ENCODE measurements around the gene URI1.
"Not testable (repeated sequence)": the region's sequence is repeated elsewhere in the genome, so short reads cannot be mapped to it uniquely, and the experiment has no call there.

Gene URI1

DNA sequence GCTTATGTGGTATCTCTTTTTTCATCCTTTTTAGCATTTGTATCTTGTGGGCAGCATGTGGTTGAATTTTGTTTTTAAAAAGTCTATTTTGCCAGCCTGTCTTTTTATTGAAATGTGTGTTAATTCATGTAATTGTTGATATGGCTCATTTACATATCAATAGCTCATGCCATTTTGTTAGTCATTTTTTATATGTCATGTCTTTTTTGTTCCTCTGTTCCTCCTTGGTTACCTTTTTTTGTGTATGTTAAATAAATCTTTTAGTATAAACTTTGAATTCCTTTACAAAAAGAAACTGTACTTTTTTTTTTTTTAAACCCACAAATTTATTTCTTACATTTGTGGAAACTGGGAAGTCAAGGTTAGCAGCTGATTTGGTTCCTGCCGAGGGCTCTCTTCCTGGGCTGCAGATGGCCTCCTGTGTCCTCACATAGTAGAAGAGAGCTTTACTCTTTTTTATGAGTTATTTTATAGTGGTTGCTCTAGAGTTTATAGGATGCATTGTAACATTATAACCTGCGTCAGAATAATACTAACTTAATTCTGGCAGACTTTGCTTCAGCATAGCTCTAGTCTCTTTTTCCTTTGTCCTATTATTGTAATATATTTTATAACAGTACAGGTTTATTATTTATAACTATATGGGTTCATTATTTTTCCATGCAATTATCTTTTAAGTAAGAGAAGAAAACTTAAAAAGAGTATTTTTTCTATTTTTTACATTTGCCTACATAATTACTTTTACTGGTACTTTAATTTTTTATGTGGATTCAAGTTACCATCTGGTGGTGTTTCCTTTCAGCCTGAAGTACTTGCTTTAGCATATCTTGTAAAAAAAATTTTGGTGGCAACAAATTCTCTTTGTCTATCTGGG lies 86.3 kb downstream of the URI1 start:
- no peak for DNase-seq

DNA sequence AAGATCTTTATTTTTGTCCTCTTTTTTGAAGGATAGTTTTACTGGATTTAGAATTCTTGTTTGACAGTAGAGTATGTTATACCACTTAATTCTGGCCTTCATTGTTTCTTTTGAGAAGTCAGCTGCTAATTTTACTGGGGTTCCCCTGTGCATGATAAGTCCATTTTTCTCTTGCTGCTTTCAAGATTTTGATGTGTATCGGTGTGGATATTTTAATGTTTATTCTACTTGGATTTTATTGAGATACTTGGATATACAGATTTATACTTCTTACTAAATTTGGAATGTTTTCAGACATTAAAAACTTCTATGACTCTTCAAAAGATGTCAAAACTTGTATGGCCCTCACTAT lies 86.9 kb downstream of the URI1 start:
- DNase-seq: no peak

DNA sequence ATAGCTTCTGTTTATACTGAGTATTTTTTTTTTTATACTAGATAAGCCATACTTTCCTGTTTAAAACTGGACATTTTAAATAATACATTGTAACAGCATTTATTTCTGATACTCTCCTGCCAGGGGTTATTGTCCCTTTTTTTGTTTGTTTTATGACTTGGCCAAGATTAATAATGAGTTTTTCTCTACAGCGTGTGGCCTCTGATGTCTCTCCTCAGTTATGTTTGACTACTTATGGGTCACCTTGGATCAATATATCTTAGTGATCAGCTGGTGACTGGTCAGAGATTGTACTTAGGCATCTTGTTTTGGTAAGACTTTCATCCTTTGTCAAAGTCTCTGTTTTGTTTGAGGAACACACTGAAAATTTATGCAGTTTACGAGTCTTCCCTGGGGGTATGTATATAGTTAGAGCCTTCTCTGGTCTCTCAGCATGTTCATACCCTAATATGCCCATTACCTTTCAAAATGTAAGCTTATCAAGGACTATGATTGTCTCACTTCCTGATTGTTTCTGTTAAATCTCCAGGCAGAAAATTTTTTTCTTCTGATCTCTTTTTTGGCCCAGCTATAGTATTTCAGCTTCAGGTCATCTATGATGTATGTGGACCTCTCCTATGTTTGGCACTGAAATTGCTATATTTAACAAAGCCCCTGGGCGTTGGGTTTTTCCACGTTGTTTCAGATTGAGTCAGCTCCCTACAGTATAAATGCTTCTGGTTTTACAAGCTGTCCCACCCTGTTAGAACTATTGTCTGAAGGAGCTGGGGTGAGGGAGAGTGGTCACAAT lies 87.9 kb downstream of the URI1 start:
- DNase-seq: no peak

DNA sequence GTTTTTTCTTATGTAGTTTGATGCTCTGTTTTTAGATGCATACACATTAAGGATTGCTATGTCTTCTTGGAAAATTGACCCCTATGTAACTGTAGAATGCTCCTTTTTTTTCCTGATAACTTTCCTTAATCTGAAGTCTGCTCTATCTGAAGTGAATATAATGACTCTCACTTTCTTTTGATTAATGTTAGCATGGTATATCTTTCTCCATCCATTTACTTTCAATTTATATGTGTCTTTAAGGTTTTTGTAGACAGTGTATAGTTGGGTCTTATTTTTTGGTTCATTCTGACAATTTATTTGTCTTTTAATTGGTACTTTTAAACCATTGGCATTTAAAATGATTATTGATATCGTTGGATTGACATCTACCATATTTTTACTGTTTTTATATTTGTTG lies 92.3 kb downstream of the URI1 start:
- no peak for DNase-seq

DNA sequence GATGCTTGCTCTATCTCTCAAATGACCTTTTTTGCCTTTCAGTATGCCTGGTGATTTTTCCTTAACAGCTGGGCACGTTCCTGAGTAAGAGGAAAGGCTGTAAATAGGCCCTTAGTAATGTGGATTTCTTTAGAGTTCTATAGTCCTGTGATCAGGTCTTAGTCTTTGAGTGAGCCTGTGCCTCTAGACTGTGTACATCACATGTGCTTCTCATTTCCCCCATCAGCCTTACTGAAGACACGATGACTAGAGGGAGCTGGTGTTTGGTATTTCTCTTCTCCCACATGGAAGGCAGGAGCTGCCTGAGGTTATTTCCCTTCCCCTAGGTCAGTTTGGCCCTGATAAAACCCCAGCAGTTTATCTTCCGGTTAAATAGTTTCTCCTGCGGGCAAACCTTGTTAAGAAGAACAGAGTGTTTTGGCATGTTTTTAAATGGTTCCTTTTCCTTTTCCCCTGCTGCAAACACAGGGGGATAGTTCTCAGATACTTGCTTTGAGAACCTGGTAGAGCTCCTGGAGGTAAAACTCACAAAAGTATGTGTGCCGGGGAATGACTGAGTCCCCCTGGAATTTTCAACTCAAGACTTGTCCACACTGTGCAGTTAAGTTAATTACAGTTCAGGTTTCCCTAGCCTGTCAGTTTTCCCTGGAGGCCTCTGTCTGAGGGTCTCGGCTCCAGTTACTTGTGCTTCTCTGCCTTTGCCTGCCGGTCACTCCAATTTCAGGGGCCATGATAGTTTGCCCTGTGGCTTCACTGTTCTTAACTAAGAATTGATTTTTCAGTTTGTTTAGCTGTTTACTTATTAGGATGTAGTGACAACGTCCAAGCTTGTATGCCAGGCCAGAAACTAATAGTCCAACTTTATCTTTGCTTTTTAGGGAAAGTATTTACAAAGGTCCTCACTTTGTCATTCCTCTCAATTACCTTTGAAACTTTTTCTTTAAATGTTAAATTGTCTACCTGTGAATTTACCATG lies 94.4 kb downstream of the URI1 start:
- no peak for DNase-seq

DNA sequence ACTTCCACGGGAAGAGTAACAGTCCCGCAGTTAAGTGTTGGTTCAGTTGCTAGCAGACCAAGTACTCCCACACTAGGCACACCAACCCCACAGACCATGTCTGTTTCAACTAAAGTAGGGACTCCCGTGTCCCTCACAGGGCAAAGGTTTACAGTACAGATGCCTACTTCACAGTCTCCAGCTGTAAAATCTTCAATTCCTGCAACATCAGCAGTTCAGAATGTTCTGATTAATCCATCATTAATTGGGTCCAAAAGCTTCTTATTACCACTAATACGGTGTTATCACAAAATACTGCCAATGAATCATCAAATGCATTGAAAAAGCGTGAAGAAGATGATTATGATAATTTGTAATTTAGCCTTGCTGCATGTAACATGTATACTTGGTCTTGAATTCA lies 95.8 kb downstream of the URI1 start:
- DNase-seq: no peak

DNA sequence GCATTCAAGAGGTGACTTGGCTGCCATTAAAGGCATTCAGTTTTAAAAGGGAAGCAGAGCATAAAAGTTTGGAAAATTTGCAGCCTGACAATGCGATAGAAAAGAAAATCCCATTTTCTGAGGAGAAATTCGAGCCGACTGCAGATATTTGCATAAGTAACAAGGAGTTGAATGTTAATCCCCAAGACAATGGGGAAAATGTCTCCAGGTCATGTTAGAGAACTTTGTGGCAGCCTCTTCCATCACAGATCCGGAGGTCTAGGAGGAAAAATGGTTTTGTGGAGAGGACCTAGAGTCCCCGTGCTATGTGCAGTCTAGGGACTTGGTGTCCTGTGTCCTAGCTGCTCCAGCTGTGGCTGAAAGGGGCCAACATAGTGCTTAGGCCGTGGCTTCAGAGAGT lies 99.9 kb downstream of the URI1 start:
- DNase-seq: not testable (repeated sequence)

DNA sequence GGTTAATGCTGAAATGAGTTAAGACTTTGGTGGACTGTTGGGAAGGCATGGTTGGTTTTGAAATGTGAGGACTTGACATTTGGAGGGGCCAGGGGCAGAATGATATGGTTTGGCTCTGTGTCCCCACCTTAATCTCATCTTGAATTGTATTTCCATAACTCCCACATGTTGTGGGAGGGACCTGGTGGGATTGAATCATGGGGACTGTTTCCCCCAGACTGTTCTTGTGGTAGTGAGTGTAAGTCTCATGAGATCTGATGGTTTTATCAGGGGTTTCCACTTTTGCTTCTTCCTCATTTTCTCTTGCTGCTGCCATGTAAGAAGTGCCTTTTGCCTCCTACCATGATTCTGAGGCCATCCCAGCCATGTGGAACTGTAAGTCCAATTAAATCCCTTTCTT lies 101.0 kb downstream of the URI1 start:
- not testable (repeated sequence) for DNase-seq

DNA sequence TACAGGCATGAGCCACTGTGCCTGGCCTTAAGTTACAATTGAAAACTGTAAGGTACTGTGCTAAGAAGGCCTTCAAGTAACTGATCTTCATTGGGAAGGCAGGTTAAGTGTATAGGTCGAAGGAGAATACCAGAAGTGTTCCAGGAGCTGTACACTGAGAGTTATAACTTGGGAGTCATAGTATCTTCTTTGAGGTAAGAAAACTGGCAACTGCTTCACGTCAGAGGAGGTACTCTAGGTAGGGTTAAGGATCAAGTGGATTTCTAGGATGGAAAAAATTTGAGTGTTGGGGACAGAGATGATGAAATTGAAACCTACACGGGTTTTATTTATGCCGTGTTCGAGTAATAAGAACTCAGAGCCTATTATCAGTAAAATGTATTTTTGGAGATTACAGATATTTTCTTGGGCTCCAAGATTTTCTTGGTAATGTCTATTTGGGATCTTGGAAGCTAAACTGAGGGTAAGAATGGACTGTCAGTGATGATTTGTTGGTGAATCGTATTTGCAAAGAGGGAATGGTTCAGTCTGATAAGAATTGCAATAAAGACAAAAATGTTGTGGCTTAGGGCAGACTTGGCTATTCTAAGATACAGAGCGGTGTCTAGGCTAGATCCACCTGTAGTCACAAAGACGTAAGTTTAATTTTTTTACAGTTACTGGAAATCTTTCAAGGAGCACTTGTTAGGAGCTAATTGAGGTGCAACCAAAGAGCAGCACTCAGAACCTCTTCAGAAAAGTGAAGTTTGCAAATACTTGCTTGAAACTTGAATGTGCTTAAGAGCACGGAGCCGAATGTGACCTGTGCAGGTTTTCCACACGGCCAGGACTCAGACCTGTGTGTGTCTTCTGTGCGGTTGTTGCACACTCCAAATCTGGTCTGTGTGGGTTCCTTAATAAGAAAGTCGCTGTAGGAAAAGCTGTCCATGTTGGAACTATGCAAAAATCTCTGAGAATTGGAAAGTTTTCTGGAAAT lies 102.5 kb downstream of the URI1 start:
- DNase-seq: no peak

DNA sequence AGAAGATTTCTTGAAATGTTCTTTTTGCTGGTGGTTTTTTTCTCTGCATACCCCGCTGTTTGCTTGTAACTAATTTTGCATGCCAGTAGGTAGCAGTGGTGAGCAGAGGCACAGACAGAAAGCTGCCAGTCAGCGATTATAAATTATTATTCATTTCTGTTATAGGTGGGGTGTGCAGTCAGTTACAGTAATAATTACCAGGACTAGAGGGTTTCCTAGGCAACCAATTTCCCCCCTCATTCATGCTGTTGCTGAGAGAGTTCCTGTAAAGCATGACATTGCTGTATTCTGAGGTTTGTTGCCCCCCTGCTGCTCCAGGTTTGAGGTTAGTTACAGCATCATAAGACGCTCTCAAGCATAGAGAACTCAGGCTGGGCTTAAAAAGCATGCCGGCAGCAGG lies 104.5 kb downstream of the URI1 start:
- DNase-seq: no peak

DNA sequence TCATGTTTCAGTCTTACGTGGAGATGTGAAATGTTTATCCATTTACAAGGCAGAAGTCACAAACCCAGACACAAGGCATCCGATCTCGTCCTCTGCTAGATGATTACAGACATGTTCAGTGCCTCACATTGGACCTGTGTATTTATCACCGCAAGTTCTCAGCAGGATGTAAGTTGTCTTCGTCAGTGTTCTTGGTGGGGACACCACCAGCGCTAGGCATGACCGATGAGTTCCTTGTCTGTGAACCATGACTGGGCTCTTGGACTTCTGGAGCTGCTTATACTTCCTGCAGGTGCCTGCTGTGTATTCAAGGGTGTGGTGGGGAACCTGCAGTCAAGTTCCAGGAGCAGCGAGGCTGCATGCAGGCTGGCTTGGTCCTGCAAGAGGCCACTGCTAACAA lies 105.4 kb downstream of the URI1 start:
- DNase-seq: no peak

DNA sequence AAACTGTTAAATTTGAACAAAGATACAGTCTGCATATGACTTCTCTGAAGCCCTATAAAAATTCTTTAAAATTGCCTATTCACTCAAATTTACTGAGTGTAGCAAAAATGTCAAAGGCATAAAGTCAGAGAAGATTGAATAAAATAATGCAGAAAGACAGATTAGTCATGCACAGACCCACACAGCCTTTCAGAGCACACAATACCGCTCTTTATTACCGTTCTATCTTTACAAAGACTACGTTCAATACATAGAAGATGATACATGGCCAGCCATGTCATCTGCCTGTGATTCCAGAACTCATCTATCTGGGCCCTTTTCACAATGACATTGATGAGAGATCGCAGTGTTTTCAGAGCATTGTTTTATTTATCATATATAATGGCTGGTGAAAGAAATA lies 107.2 kb downstream of the URI1 start:
- no peak for DNase-seq

DNA sequence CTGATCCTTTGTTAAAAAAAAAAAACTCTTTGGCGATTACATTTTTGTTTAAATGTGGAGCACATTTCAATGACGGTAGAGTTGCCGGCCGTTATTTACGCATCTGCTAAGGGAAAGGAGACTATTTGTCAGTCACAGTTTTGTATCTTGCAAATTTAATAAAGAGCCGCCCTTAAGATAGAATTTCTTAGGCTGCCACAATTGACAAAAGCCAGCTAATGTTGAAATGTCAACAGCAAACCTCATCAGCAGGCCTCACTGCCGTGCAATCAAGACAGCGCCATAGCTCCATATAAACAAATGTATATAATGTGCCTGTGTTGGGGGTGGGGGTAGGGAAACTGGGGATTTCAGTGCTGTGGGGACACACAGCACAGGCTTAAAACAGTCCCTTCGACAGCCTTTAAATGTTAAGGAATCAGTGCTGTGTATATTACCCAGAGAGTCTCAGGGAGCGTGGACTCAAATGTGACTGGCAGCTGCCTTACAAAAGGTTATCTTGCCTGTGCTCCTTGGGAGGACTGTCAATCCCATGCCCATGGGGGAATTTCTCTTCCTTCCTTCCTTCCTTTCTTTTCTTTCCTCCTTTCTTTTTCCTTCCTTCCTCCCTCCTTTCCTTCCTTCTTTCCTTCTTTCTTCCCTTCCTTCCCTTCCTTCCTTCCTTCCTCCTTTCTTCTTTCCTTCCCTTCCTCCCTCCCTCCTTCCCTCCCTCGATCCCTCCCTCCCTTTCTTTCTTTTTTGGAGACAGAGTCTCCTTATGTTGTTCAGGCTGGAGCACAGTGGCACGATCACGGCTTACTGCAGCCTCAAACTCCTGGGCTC lies 108.0 kb downstream of the URI1 start:
- DNase-seq: no peak

DNA sequence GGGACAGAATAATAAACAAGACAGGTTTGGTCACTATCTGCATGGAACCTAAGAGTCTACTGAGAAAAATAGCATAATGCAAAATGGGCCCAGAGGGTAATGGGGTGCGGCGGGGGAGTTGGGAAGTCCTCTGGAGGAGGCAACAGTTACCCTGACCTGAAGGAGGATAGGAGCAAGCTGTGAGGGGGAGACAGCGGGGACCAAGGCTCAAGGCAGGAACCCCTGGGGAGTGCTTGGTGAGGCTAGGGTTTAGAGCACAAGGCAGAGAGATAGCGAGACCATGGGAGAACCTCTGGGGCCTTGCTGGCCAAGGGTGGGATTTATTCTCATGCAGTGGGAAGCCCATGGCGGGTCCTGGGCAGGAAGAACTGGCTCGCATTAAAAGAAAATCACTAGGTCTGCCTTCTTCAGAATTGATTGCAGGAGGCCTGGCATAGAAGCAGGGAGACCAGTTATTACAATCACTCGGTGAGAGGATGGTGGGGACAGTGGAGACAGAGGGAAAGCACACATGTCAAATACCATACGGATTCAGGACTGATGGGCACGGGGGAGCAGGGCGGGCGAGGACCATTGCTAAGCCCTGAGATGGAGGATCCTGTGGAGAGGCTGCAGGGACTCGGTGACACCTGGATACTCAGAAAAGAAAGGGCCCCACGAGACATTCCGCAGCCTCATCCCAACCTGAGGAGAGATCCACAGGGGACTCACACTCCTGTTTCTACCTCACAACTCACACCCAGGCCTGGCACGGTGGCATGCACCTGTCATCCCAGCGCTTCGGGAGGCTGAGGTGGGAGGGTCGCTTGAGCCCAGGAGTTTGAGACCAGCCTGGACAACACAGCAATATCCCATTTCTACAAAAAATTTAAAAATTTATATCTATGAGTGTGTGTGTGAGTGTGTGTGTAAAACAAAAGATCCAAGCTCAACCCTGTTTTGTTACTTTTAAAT lies 110.4 kb downstream of the URI1 start:
- DNase-seq: no peak

DNA sequence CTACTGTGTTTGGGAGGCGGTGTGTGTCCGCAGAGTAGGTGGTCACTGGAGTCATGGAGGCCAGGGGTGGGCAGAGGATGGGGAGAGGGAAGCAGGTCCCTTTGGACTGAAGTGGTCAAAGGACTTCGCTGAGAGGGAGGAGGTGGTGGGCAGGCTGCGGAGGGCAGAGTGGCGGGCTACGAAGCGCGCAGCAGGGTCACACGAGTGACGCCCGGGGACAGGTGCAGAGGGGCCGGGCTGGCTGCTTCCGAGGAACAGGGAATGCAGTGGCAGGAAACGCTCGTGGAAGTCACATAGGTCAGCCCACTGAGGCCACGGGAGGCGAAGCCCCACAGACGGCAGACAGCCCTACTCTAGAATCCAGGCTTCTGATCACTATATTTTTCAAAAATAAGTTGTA lies 111.5 kb downstream of the URI1 start:
- DNase-seq: no peak

DNA sequence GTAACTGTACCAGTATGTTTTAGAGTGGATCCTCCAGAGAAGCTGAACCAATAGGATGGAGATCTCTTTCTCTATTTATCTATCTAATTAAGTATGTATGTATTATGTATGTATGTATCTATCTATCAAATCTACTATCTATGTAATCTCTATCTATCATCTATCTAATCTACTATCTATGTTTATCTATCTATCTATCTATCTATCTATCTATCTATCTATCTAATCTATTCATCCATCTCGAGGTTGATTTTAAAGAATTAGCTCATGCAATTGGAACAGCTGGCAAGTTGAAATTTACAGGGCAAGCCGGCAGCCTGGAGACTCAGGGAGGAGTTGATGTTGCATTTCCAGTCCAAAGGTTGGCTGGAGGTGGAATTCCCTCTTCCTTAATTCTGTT lies 112.2 kb downstream of the URI1 start:
- DNase-seq: no peak

DNA sequence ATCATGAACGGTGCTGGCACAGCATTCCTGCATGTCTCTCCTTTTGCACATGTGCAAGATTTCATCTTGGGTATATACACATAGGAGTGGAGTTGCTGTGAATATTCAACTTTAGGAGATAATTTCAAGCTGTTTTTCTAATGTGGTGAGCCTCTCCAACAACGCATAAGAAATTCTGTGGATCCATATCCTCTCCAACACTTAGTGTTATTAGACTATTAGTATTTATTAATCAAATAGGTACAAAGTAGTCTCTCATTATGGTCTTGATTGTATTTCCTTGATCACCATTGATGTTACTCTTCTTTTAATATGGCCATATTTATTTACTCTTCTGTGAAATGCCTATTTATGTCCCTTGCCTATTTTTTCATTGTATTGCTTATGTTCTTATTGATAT lies 114.5 kb downstream of the URI1 start:
- DNase-seq: no peak

DNA sequence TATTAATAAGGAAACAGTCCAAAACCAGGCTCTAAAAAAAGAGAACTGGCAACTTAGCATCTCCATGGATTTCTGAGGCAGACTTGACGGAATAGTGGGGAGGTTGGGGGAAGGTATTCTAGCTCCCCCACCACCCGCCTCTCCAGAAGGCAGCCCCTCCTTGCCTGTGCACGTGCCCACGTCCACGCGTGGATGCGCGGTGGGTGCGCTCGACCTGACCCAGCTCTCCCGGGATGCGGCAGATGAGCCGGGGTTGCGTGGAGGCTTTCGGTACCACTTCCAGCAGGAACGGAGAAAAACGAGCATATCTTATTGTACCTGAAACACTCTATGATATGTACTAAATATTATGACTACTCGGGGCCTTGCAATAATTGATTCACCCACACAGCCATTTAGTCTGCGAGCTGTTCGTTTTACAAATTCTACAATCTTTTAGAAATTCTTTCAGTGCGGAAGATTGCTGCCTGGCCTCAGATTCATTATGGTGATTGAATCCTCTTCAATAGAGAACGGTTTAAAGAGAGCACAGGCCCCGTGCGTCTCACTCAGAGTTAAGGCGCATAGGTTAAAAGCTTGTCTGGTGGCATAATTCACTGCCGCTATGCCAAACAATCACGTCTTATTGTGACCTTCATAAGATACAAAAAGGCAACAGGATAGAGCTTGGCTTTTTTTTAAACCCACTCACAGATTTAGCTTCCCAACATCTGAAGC lies 117.9 kb downstream of the URI1 start:
- no peak for DNase-seq

All from NCI-H774 (cell line).